Mammary epithelial cell (primary cell): ENCODE results near the gene FASTKD2.
"Not testable (repeated sequence)": the region's sequence is repeated elsewhere in the genome, so short reads cannot be mapped to it uniquely, and the experiment has no call there.

Experiments
- CTCF ChIP-seq, 2 donors: IDR thresholded peaks in 1 of 2; conservative IDR thresholded peaks in 1 of 2; 2 replicates each; pipeline ENCODE4 v1.5.1; 2011 to 2012; ENCODE audit warnings: inconsistent platforms in 2 of 2, low read length in 2 of 2, mild to moderate bottlenecking in 2 of 2, control low read depth in 1 of 2, low read depth in 1 of 2; ENCODE audit not compliant: insufficient read depth in 1 of 2; ENCODE audit errors: extremely low read depth in 1 of 2
- EZH2 ChIP-seq: IDR thresholded peaks from 2 replicates; pipeline ENCODE4 v1.6.1; 2012; ENCODE audit warnings: low read length, inconsistent platforms, borderline replicate concordance

DNA sequence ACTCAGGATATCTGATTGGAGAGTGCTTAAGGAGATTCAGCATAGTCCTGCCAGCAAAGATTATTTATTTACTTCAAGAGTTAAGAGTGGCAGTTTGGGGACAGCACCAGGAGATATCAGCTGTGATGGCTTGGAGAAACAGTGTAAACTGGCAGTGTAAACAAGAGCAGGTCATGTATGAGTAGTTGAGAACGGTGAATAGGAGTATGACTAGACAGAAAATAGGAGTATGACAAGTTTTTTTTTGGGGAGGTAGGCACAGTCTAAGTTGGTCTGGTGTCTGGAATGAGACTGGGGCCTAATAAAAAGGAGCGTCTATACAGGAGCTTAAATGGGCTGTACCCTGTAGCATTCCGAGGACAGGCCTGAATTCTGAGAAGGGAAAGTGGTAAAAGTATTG lies 42.2 kb downstream of the FASTKD2 start:
- TF ChIP-seq CTCF (conservative IDR thresholded peaks at IDR 0.05 in 1 of 2, IDR thresholded peaks at IDR 0.05 in 1 of 2; ENCODE audit: extremely low read depth in 1 of 2, insufficient read depth in 1 of 2, low read depth in 1 of 2, low read length in 2 of 2); EZH2: not testable (repeated sequence)
